ENCODE results near the gene EPG5. TPM values are rescaled to one million over a fixed set of nuclear protein-coding genes. Genes with fewer than 3 reads are reported as not detected.

The EPG5 gene
- total RNA-seq, 1 experiment from 2014 or later = 12.9 TPM

- Histone ChIP-seq H3K27me3 (ENCODE audit: control insufficient read depth, insufficient read depth, low read length) (no peaks in the 10 kb centered on the region), H3K36me3 (ENCODE audit: control insufficient read depth, insufficient read depth, low read length) (no peaks in the 10 kb centered on the region; the same call in none of the 2 replicates), H3K9me3 (ENCODE audit: control insufficient read depth, insufficient read depth, low read depth, low read length) (no peaks in the 10 kb centered on the region), H3K4me1 (ENCODE audit: control insufficient read depth, insufficient read depth, low read length) (no peaks in the 10 kb centered on the region), H3K4me3 (ENCODE audit: low read depth in 2 of 2, low read length in 2 of 2) (no peak overlapping the region), H3K27ac (ENCODE audit: low read length) (no peak overlapping the region)
- BruUV-seq (replicated peaks) = no TSS peak
- CTCF ChIA-PET = no interaction called here
- TF ChIP-seq REST (IDR thresholded peaks at IDR 0.05; ENCODE audit: insufficient read depth in 1 of 2, low read depth in 2 of 2, low read length in 1 of 2) = no peak
- TF ChIP-seq TCF7L2 (IDR thresholded peaks at IDR 0.05; ENCODE audit: low read depth, low read length) = no peak
- TF ChIP-seq CTCF (IDR thresholded peaks at IDR 0.05) = no peak
- no peak for TF ChIP-seq SIN3A (IDR thresholded peaks at IDR 0.05; ENCODE audit: borderline replicate concordance, insufficient read depth, low read depth, low read length)
- no peak for TF ChIP-seq POLR2AphosphoS5 (IDR thresholded peaks at IDR 0.05; ENCODE audit: low read depth, low read length)
- POLR2A ChIA-PET = no interaction called here
- no peak for ATAC-seq
- in situ Hi-C loops (cut with HindIII; ENCODE audit: low pct_unique_long_range_greater_than_20kb, low sequenced_read_pairs) (no loop called here), intact Hi-C loops (cut with micrococcal nuclease; ENCODE audit: unreplicated experiment) (no loop called here)
- DNase-seq (ENCODE audit: low read depth, low spot score) = no peak
Measured at GRCh38 chr18:45860492-45860891, 106.6 kb downstream of the EPG5 start.

- DNase-seq (ENCODE audit: low read depth, low spot score) (no peak), ATAC-seq (no peak)
- ChIA-PET CTCF (no interaction called here), POLR2A (interaction anchor here (0.6 kb wide), 1 partner anchor 74 kb away, joined by 4 read pairs; no protein-coding TSS in a partner anchor)
- Histone ChIP-seq H3K9me3 (ENCODE audit: control insufficient read depth, insufficient read depth, low read depth, low read length) (no peaks in the 10 kb centered on the region), H3K27ac (ENCODE audit: low read length) (no peak overlapping the region), H3K27me3 (ENCODE audit: control insufficient read depth, insufficient read depth, low read length) (no peaks in the 10 kb centered on the region), H3K36me3 (ENCODE audit: control insufficient read depth, insufficient read depth, low read length) (no peaks in the 10 kb centered on the region; the same call in none of the 2 replicates), H3K4me1 (ENCODE audit: control insufficient read depth, insufficient read depth, low read length) (no peaks in the 10 kb centered on the region), H3K4me3 (ENCODE audit: low read depth in 2 of 2, low read length in 2 of 2) (no peak overlapping the region)
- no TSS peak for BruUV-seq (replicated peaks)
- TF ChIP-seq TCF7L2 (IDR thresholded peaks at IDR 0.05; ENCODE audit: low read depth, low read length) (no peak), CTCF (IDR thresholded peaks at IDR 0.05) (no peak), POLR2AphosphoS5 (IDR thresholded peaks at IDR 0.05; ENCODE audit: low read depth, low read length) (no peak), REST (IDR thresholded peaks at IDR 0.05; ENCODE audit: insufficient read depth in 1 of 2, low read depth in 2 of 2, low read length in 1 of 2) (no peak), SIN3A (IDR thresholded peaks at IDR 0.05; ENCODE audit: borderline replicate concordance, insufficient read depth, low read depth, low read length) (no peak)
- intact Hi-C loops (cut with micrococcal nuclease; ENCODE audit: unreplicated experiment) (no loop called here), in situ Hi-C loops (cut with HindIII; ENCODE audit: low pct_unique_long_range_greater_than_20kb, low sequenced_read_pairs) (no loop called here)
Measured at GRCh38 chr18:45859334-45859733, 107.8 kb downstream of the EPG5 start.

Measured in Panc1 (cell line).